PC-3 (cell line): ENCODE results near the gene FGF18. TPM values are rescaled to one million over a fixed set of nuclear protein-coding genes. Genes with fewer than 3 reads are reported as not detected.

ENCODE experiments used
- ATAC-seq: fragments of 200-7000 bp; cut with Tn5 transposase; 2 replicates; pipeline ENCODE4 v1.9.1; 2020; ENCODE audit warnings: mild to moderate bottlenecking, moderate library complexity
- BruUV-seq: library from RNA; stranded (reverse); fragments of 400-500 nt; replicated peaks from 2 replicates; lab custom pipeline; 2021; lab: Mats Ljungman, UMichigan
- CTCF ChIA-PET: fragments of 300-600 bp; sonication (Branson Sonifier 250); formaldehyde crosslinking; loops from one replicate; lab custom pipeline; 2022; ENCODE audit warnings: antibody characterized with exemption; lab: Charles Lee
- POLR2A ChIA-PET: fragments of 300-600 bp; sonication (Branson Sonifier 250); formaldehyde crosslinking; loops from one replicate; lab custom pipeline; 2022; ENCODE audit warnings: antibody characterized with exemption; ENCODE audit not compliant: unreplicated experiment; lab: Charles Lee
- DNase-seq: peaks from one replicate; pipeline ENCODE4 v3.0.0-alpha.2; 2015
- H2AFZ ChIP-seq: fragments of 300-600 bp; sonication (generic); 2 replicates; pipeline ENCODE4 v1.6.0; 2016; ENCODE audit warnings: antibody characterized with exemption, low read length
- H3F3A ChIP-seq: fragments of 300-600 bp; sonication (generic); one replicate; pipeline ENCODE4 v1.6.0; 2017; ENCODE audit warnings: antibody characterized with exemption, low read length, control low read depth, mild to moderate bottlenecking; ENCODE audit not compliant: unreplicated experiment
- H3K27ac ChIP-seq: fragments of 300-600 bp; sonication (generic); 2 replicates; pipeline ENCODE4 v1.5.1; 2016; ENCODE audit warnings: mild to moderate bottlenecking, low read length
- H3K27me3 ChIP-seq: fragments of 300-600 bp; sonication (generic); 2 replicates; pipeline ENCODE4 v1.6.1; 2016; ENCODE audit warnings: low read length, mixed read lengths
- H3K36me3 ChIP-seq: fragments of 300-600 bp; sonication (generic); 2 replicates; pipeline ENCODE4 v1.6.1; 2016; ENCODE audit warnings: low read depth, mixed run types, low read length, mixed read lengths
- H3K4me1 ChIP-seq: fragments of 300-600 bp; sonication (generic); 2 replicates; pipeline ENCODE4 v1.5.1; 2016; ENCODE audit warnings: low read length; ENCODE audit not compliant: insufficient read depth
- H3K4me2 ChIP-seq: fragments of 300-600 bp; sonication (generic); 2 replicates; pipeline ENCODE4 v1.6.0; 2016; ENCODE audit warnings: low read length
- H3K4me3 ChIP-seq: fragments of 300-600 bp; sonication (generic); 2 replicates; pipeline ENCODE4 v1.5.1; 2016; ENCODE audit warnings: mild to moderate bottlenecking, low read length, mixed read lengths
- H3K79me2 ChIP-seq: fragments of 300-600 bp; sonication (generic); 2 replicates; pipeline ENCODE4 v1.6.1; 2017; ENCODE audit warnings: low read length, mixed read lengths
- H3K9ac ChIP-seq: fragments of 300-600 bp; sonication (generic); 2 replicates; pipeline ENCODE4 v1.6.0; 2016; ENCODE audit warnings: mild to moderate bottlenecking, low read length
- H3K9me2 ChIP-seq: fragments of 300-600 bp; sonication (generic); replicated peaks from 2 replicates; pipeline ENCODE4 v1.6.1; 2016; ENCODE audit warnings: mixed run types, low read length, mixed read lengths
- H3K9me3 ChIP-seq: fragments of 300-600 bp; sonication (generic); 2 replicates; pipeline ENCODE4 v1.6.1; 2016; ENCODE audit warnings: low read length, mixed read lengths
- H4K20me1 ChIP-seq: fragments of 300-600 bp; sonication (generic); 2 replicates; pipeline ENCODE4 v1.6.1; 2016; ENCODE audit warnings: low read length, mixed read lengths
- EZH2 ChIP-seq: fragments of 300-600 bp; sonication (generic); IDR thresholded peaks from one replicate; pipeline ENCODE4 v1.6.1; 2017; ENCODE audit warnings: antibody characterized with exemption, mild to moderate bottlenecking, low read length; ENCODE audit not compliant: unreplicated experiment
- EZH2phosphoT487 ChIP-seq: fragments of 300-600 bp; sonication (generic); IDR thresholded peaks from 2 replicates; pipeline ENCODE4 v1.6.1; 2018; ENCODE audit warnings: mild to moderate bottlenecking, antibody characterized with exemption, low read length, borderline replicate concordance
- intact Hi-C: fragments of 100-400 bp; cut with micrococcal nuclease; formaldehyde crosslinking; loops from 2 replicates; pipeline ENCODE4 v1.9.0; 2023
- total RNA-seq: library from RNA; depleted of rRNA; stranded (reverse); fragments of >200 nt; gene quantifications from 2 replicates; pipeline ENCODE4 v1.2.3, GENCODE V29; 2014
- TF ChIP-seq, protein P1 (sequence below): fragments of 300-600 bp; sonication (generic); conservative IDR thresholded peaks from 2 replicates; pipeline ENCODE4 v1.5.1; 2017; ENCODE audit warnings: antibody characterized with exemption, low read depth, mild to moderate bottlenecking, low read length

FGF18 gene
- total RNA-seq, 1 experiment from 2014 or later, result 0.26 TPM

- peaks cover 68% of the 10 kb centered on the region for H3F3A ChIP-seq
- no peak overlapping the region for H2AFZ ChIP-seq
- DNase-seq (no peak), ATAC-seq (peak; percentile 18; the same call in 1 of the 2 replicates)
- H3K4me2 ChIP-seq, result no peak overlapping the region
- ChIA-PET POLR2A (no interaction called here), CTCF (interaction anchor here (1.3 kb wide), 1 partner anchor 9 kb away, joined by 3 read pairs; no protein-coding TSS in a partner anchor)
- no peaks in the 10 kb centered on the region for H3K9me3 ChIP-seq
- no peak overlapping the region for H3K9ac ChIP-seq
- H3K4me3 ChIP-seq, result no peak overlapping the region
- TF ChIP-seq, protein P1, sequence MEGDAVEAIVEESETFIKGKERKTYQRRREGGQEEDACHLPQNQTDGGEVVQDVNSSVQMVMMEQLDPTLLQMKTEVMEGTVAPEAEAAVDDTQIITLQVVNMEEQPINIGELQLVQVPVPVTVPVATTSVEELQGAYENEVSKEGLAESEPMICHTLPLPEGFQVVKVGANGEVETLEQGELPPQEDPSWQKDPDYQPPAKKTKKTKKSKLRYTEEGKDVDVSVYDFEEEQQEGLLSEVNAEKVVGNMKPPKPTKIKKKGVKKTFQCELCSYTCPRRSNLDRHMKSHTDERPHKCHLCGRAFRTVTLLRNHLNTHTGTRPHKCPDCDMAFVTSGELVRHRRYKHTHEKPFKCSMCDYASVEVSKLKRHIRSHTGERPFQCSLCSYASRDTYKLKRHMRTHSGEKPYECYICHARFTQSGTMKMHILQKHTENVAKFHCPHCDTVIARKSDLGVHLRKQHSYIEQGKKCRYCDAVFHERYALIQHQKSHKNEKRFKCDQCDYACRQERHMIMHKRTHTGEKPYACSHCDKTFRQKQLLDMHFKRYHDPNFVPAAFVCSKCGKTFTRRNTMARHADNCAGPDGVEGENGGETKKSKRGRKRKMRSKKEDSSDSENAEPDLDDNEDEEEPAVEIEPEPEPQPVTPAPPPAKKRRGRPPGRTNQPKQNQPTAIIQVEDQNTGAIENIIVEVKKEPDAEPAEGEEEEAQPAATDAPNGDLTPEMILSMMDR, result no peak
- TF ChIP-seq EZH2phosphoT487 (no peak), EZH2 (no peak)
- BruUV-seq, result no TSS peak
- H3K27me3 ChIP-seq, result no peaks in the 10 kb centered on the region
- no peaks in the 10 kb centered on the region for H3K4me1 ChIP-seq
- intact Hi-C loops, result loop anchor here (10.0 kb wide), 1 partner anchor 635 kb away; no protein-coding TSS in a partner anchor
- no peak overlapping the region for H3K27ac ChIP-seq
- peaks cover 91% of the 10 kb centered on the region for H4K20me1 ChIP-seq
- H3K36me3 ChIP-seq, result peaks cover 86% of the 10 kb centered on the region
- peaks cover 54% of the 10 kb centered on the region for H3K79me2 ChIP-seq
- H3K9me2 ChIP-seq, result no peaks in the 10 kb centered on the region
These were observed 10.0 kb upstream of the FGF18 start for GRCh38 chr5:171409164-171410136.

- H3K79me2 ChIP-seq, result peaks cover 48% of the 10 kb centered on the region
- H3K4me2 ChIP-seq, result no peak overlapping the region
- H3K27me3 ChIP-seq, result no peaks in the 10 kb centered on the region
- ATAC-seq (no peak), DNase-seq (no peak)
- H4K20me1 ChIP-seq, result peaks cover 88% of the 10 kb centered on the region
- peaks cover 81% of the 10 kb centered on the region for H3K36me3 ChIP-seq
- no TSS peak for BruUV-seq
- H3K9me3 ChIP-seq, result no peaks in the 10 kb centered on the region
- H3K4me3 ChIP-seq, result no peak overlapping the region
- H3K9me2 ChIP-seq, result no peaks in the 10 kb centered on the region
- intact Hi-C loops, result loop anchor here (10.0 kb wide), 1 partner anchor 635 kb away; no protein-coding TSS in a partner anchor
- TF ChIP-seq, protein P1, result no peak
- TF ChIP-seq EZH2, result no peak
- no peak for TF ChIP-seq EZH2phosphoT487
- CTCF ChIA-PET, result no interaction called here
- POLR2A ChIA-PET, result no interaction called here
- peaks cover 65% of the 10 kb centered on the region for H3F3A ChIP-seq
- H3K27ac ChIP-seq, result no peak overlapping the region
- no peaks in the 10 kb centered on the region for H3K4me1 ChIP-seq
- no peak overlapping the region for H3K9ac ChIP-seq
- H2AFZ ChIP-seq, result no peak overlapping the region
These were observed 9.3 kb upstream of the FGF18 start for GRCh38 chr5:171410181-171410580.
